ENCODE measurements around the gene MORN4. TPM values are rescaled to one million over a fixed set of nuclear protein-coding genes. Genes with fewer than 3 reads are reported as not detected.

Gene MORN4
- total and polyA plus RNA-seq, 9 of the 15 experiments (the other 6 are each of a cell fraction or from before 2014, with no cell fraction given) = 8.3 to 23.9 (median 11.7) TPM

GRCh38 chr10:97585439-97585811, 47.9 kb downstream of the MORN4 start:
- intact Hi-C loops (cut with micrococcal nuclease) = no loop called here
- DNase-seq (ENCODE audit: extremely low read depth in 1 of 4, low spot score in 3 of 4) (no peak), FAIRE-seq (no peak), ATAC-seq (no peak)
- TF ChIP-seq L3MBTL2 (IDR thresholded peaks at IDR 0.05) (peak; percentile 10; the same call in 1 of the 2 replicates), ZNF780A (CRISPR knock-in tag; IDR thresholded peaks at IDR 0.05) (no peak)
- no peak overlapping the region for H3K4me2 ChIP-seq (ENCODE audit: insufficient read depth, low read length)
- no peak overlapping the region for H3K27ac ChIP-seq (ENCODE audit: extremely low read depth, low read depth, low read length)
- no peaks in the 10 kb centered on the region for H3K27me3 ChIP-seq (ENCODE audit: control insufficient read depth in 2 of 2, insufficient read depth in 2 of 2, low read length in 2 of 2)
- H3K79me2 ChIP-seq (ENCODE audit: control insufficient read depth, insufficient read depth, low read length) = no peaks in the 10 kb centered on the region
- ChIA-PET POLR2A (interaction anchor here (0.9 to 1.4 kb wide), 2 partner anchors 11 to 27 kb away, joined by 3 read pairs; no protein-coding TSS in a partner anchor), CTCF (ENCODE audit: low intra/inter-chr PET ratio) (no interaction called here)
- no peaks in the 10 kb centered on the region for H3K9me1 ChIP-seq (ENCODE audit: control insufficient read depth, insufficient read depth, low read length)
- H3K36me3 ChIP-seq (ENCODE audit: control insufficient read depth, insufficient read depth, low read length) = no peaks in the 10 kb centered on the region
- BruUV-seq (replicated peaks) = no TSS peak
- no peaks in the 10 kb centered on the region for H4K20me1 ChIP-seq (replicated peaks; ENCODE audit: control insufficient read depth, insufficient read depth, low read length)
- H3K9me3 ChIP-seq (replicated peaks; ENCODE audit: control insufficient read depth, insufficient read depth, low read depth, low read length) = no peaks in the 10 kb centered on the region
- peaks cover 0 to 3% of the 10 kb centered on the region in 2 experiments; a peak in 3 of 5 replicates for H3K4me1 ChIP-seq (replicated peaks in 1 of 2; ENCODE audit: control insufficient read depth in 2 of 2, insufficient read depth in 2 of 2, low read length in 2 of 2)
- in situ Hi-C loops (cut with MboI) = no loop called here
- H3K4me3 ChIP-seq = no peak overlapping the region
- 41% methylated on average over 5 of the region's 5 CpGs for WGBS (ENCODE audit: insufficient coverage, low coverage, missing lambda C conversion rate)
- H2AFZ ChIP-seq (ENCODE audit: low read depth, low read length) = no peak overlapping the region
- H3K9ac ChIP-seq (ENCODE audit: insufficient read depth in 1 of 2, low read depth in 2 of 2, low read length in 2 of 2) = no peak overlapping the region

- Histone ChIP-seq H3K4me1 (replicated peaks in 1 of 2; ENCODE audit: control insufficient read depth in 2 of 2, insufficient read depth in 2 of 2, low read length in 2 of 2) (peaks cover 0 to 3% of the 10 kb centered on the region in 2 experiments; a peak in 3 of 5 replicates), H2AFZ (ENCODE audit: low read depth, low read length) (0 out of 2 replicates have a peak overlapping the region, but pooled peaks have one; percentile 32), H3K4me2 (ENCODE audit: insufficient read depth, low read length) (no peak overlapping the region), H3K9ac (ENCODE audit: insufficient read depth in 1 of 2, low read depth in 2 of 2, low read length in 2 of 2) (no peak overlapping the region), H3K27ac (ENCODE audit: extremely low read depth, low read depth, low read length) (no peak overlapping the region), H3K4me3 (no peak overlapping the region), H4K20me1 (replicated peaks; ENCODE audit: control insufficient read depth, insufficient read depth, low read length) (no peaks in the 10 kb centered on the region), H3K9me1 (ENCODE audit: control insufficient read depth, insufficient read depth, low read length) (no peaks in the 10 kb centered on the region), H3K27me3 (ENCODE audit: control insufficient read depth in 2 of 2, insufficient read depth in 2 of 2, low read length in 2 of 2) (no peaks in the 10 kb centered on the region), H3K36me3 (ENCODE audit: control insufficient read depth, insufficient read depth, low read length) (no peaks in the 10 kb centered on the region), H3K9me3 (replicated peaks; ENCODE audit: control insufficient read depth, insufficient read depth, low read depth, low read length) (no peaks in the 10 kb centered on the region), H3K79me2 (ENCODE audit: control insufficient read depth, insufficient read depth, low read length) (no peaks in the 10 kb centered on the region)
- ChIA-PET POLR2A (interaction anchor here (0.9 kb wide), 1 partner anchor 26 kb away, joined by 3 read pairs; no protein-coding TSS in a partner anchor), CTCF (ENCODE audit: low intra/inter-chr PET ratio) (no interaction called here)
- in situ Hi-C loops (cut with MboI) (no loop called here), intact Hi-C loops (cut with micrococcal nuclease) (no loop called here)
- ATAC-seq = no peak
- FAIRE-seq = no peak
- BruUV-seq (replicated peaks) = no TSS peak
- WGBS (ENCODE audit: insufficient coverage, low coverage, missing lambda C conversion rate) = 37% methylated on average over 5 of the region's 5 CpGs
- DNase-seq (ENCODE audit: extremely low read depth in 1 of 4, low spot score in 3 of 4) = peak in 1 of 4 experiments; percentile 12
- no peak for TF ChIP-seq BRD4 (IDR thresholded peaks at IDR 0.05)
- TF ChIP-seq DLX4 (CRISPR knock-in tag; IDR thresholded peaks at IDR 0.05) = no peak
- peak; percentile 63 to 72 for TF ChIP-seq E2F6 (IDR thresholded peaks at IDR 0.05; ENCODE audit: borderline replicate concordance in 1 of 2, extremely low read depth in 1 of 2, insufficient read depth in 1 of 2, insufficient read length in 1 of 2, low read depth in 1 of 2, low read length in 1 of 2, poor library complexity in 1 of 2, severe bottlenecking in 1 of 2)
- no peak for TF ChIP-seq RNF219 (CRISPR knock-in tag; IDR thresholded peaks at IDR 0.05)
- TF ChIP-seq CHD4 (IDR thresholded peaks at IDR 0.05; ENCODE audit: insufficient read depth, insufficient replicate concordance, low read depth, low read length, poor library complexity, severe bottlenecking) = no peak
- TF ChIP-seq DNMT1 (IDR thresholded peaks at IDR 0.05) = no peak
Observed at GRCh38 chr10:97584798-97585438, 48.4 kb downstream of the MORN4 start.
